CD8-positive, alpha-beta memory T cell (primary cell): ENCODE measurements around the gene SZT2. TPM values are rescaled to one million over a fixed set of nuclear protein-coding genes. Genes with fewer than 3 reads are reported as not detected.
"Not testable (repeated sequence)": the region's sequence is repeated elsewhere in the genome, so short reads cannot be mapped to it uniquely, and the experiment has no call there.

ENCODE experiments used
- CTCF ChIA-PET: fragments of 350-600 bp; sonication (Branson Sonifier 250); formaldehyde crosslinking; loops from one replicate; lab custom pipeline; 2021; ENCODE audit warnings: antibody characterized with exemption; lab: Charles Lee
- POLR2A ChIA-PET: fragments of 350-600 bp; sonication (Branson Sonifier 250); formaldehyde crosslinking; loops from one replicate; lab custom pipeline; 2021; ENCODE audit warnings: antibody characterized with exemption; lab: Charles Lee
- DNase-seq, 5 donors: peaks; one replicate each; pipeline versions ENCODE4 v3.0.0 to v3.0.0-alpha.2; 2020 to 2022; ENCODE audit warnings: mixed read lengths in 1 of 5
- H3K27ac ChIP-seq: one replicate; pipeline ENCODE4 v1.7.0; 2013; ENCODE audit warnings: low read depth, mild to moderate bottlenecking, low read length, moderate library complexity
- H3K27me3 ChIP-seq: 2 replicates; pipeline ENCODE4 v1.7.0; 2013; ENCODE audit warnings: low read length, mild to moderate bottlenecking; ENCODE audit not compliant: insufficient read depth, poor library complexity, severe bottlenecking
- H3K36me3 ChIP-seq: 2 replicates; pipeline ENCODE4 v1.7.0; 2013; ENCODE audit warnings: mild to moderate bottlenecking, low read length, moderate library complexity; ENCODE audit not compliant: insufficient read depth
- H3K4me1 ChIP-seq: 2 replicates; pipeline ENCODE4 v1.7.0; 2013; ENCODE audit warnings: mild to moderate bottlenecking, low read length, moderate library complexity; ENCODE audit not compliant: insufficient read depth
- H3K4me3 ChIP-seq: 2 replicates; pipeline ENCODE4 v1.7.0; 2013; ENCODE audit warnings: mild to moderate bottlenecking, low read length
- H3K9me3 ChIP-seq: 2 replicates; pipeline ENCODE4 v1.7.0; 2013; ENCODE audit warnings: mild to moderate bottlenecking, low read length
- H3K27ac Mint-ChIP-seq, 8 donors: one replicate each; pipeline ENCODE4 v1.8.0; 2020 to 2021; ENCODE audit warnings: mixed read lengths in 8 of 8, mild to moderate bottlenecking in 6 of 8, inconsistent platforms in 3 of 8, moderate library complexity in 3 of 8
- H3K27me3 Mint-ChIP-seq, 2 donors: one replicate each; pipeline ENCODE4 v1.8.0; 2020 to 2021; ENCODE audit warnings: mixed read lengths in 2 of 2, mild to moderate bottlenecking in 1 of 2, moderate library complexity in 1 of 2
- H3K36me3 Mint-ChIP-seq, 3 donors: one replicate each; pipeline ENCODE4 v1.8.0; 2020 to 2021; ENCODE audit warnings: mixed read lengths in 3 of 3, inconsistent platforms in 1 of 3, mild to moderate bottlenecking in 1 of 3
- H3K4me1 Mint-ChIP-seq, 3 donors: one replicate each; pipeline ENCODE4 v1.8.0; 2020 to 2021; ENCODE audit warnings: mixed read lengths in 3 of 3, inconsistent platforms in 1 of 3, mild to moderate bottlenecking in 1 of 3
- H3K4me3 Mint-ChIP-seq, 7 donors: one replicate each; pipeline ENCODE4 v1.8.0; 2020 to 2021; ENCODE audit warnings: mixed read lengths in 7 of 7, mild to moderate bottlenecking in 6 of 7, moderate library complexity in 4 of 7, inconsistent platforms in 2 of 7
- H3K9me3 Mint-ChIP-seq, 5 donors: one replicate each; pipeline ENCODE4 v1.8.0; 2020 to 2022; ENCODE audit warnings: mixed read lengths in 5 of 5, mild to moderate bottlenecking in 3 of 5, moderate library complexity in 2 of 5, inconsistent platforms in 1 of 5
- polyA plus RNA-seq: library from polyadenylated mRNA; unstranded; fragments of 300-500 nt; fragmentation: Illumina TruSeq; gene quantifications from one replicate; pipeline ENCODE4 v1.2.3, GENCODE V29; 2021
- total RNA-seq, 2 experiments: library from RNA; stranded (reverse); gene quantifications; one replicate each; pipeline ENCODE4 v1.2.3, GENCODE V29; 2021

SZT2 gene
- total and polyA plus RNA-seq, 3 experiments from 2014 or later: 7.2 to 35.1 (median 34.4) TPM

DNA sequence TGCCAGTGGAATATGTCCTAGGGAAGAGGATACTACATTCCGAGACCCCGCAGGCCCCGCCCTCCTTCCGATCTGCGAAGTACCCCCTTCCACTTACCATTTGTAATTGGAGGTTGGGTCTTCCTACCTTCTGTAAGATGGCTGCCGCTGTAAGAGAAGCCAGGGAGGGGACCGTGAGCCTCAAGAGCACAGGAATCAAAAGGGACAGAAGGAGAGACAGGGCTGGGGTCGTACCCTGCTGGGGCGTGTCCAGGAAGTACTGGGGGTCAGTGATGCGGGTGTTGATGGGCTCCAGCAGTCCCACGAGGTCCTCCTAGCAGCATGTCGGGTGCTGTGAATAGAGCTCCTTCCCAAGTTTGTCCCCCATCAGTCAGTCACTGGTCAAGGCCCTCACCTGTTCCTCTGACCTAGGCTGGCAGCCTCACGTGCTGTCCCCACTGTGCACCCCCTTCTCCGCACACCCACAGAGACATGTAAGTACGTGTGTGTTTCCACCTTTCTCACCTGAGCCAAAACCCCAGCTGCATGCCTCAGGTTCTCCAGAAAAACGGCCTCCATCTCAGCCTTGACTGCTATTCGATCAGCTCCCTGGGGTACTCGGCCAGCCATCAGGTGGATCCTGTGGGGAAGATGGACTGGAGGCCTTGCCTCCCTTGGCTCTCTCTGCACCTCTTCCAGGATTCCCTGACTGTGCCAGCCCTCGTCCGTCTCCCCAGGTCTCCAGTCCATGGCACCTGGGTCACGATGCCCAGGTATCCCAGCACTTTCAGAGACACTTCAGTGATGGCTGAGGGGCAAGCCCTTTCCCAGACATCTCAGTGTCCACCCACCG lies 62.2 kb downstream of the SZT2 start:
- no peaks in the 10 kb centered on the region for H3K9me3 ChIP-seq
- H3K4me3 ChIP-seq: no peak overlapping the region
- H3K9me3 Mint-ChIP-seq: no peaks in the 10 kb centered on the region
- ChIA-PET POLR2A (no interaction called here), CTCF (no interaction called here)
- H3K4me1 Mint-ChIP-seq: peaks cover 19 to 27% (median 19%) of the 10 kb centered on the region in 3 donors
- H3K27ac ChIP-seq: no peak overlapping the region
- H3K36me3 ChIP-seq: peaks cover 25% of the 10 kb centered on the region
- peak overlapping the region; percentile 62 to 85 (median 81) for H3K4me3 Mint-ChIP-seq
- peaks cover 6 to 20% of the 10 kb centered on the region in 2 donors for H3K27me3 Mint-ChIP-seq
- H3K4me1 ChIP-seq: peaks cover 9% of the 10 kb centered on the region
- H3K27ac Mint-ChIP-seq: peak overlapping the region in 7 of 8 donors; percentile 32 to 96 (median 79)
- DNase-seq: no peak
- peaks cover 0 to 50% (median 13%) of the 10 kb centered on the region in 3 donors for H3K36me3 Mint-ChIP-seq
- peaks cover 5% of the 10 kb centered on the region for H3K27me3 ChIP-seq

DNA sequence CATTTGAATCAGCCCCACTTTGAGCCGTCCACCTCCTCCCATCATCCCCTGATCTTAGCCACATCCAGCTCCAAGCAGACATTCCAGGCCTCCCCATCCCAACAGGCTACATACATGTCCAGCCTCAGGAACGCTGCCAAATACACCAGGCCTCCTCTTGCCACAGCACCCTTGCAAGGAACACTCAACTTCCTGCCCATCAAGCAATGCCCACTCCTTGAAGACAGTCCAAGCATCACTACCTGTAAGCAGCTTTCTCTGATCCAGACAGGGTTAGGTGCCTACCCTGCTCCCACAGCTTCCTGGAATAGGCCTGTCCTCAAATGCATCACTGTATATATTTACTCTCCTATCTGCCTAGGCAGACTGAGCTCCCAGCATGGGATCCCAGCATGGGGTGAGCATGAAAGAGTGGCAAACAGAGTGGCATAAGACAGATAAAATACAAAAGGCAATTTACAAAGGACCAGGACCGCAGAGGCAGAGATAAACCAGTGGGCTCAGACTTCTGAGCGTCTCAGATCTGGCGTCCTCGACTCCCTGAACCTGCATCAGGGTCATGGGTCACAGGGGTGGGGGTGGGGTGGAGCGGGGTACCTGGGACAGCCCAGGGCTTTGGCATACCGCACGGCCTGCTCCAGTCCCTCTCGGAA lies 63.2 kb downstream of the SZT2 start:
- ChIA-PET POLR2A (no interaction called here), CTCF (no interaction called here)
- H3K27me3 ChIP-seq: peaks cover 5% of the 10 kb centered on the region
- H3K27me3 Mint-ChIP-seq: peaks cover 7 to 26% of the 10 kb centered on the region in 2 donors
- peak overlapping the region; percentile 27 for H3K4me3 ChIP-seq
- peaks cover 9% of the 10 kb centered on the region for H3K4me1 ChIP-seq
- no peaks in the 10 kb centered on the region for H3K9me3 Mint-ChIP-seq
- peak overlapping the region; percentile 32 to 96 (median 82) for H3K27ac Mint-ChIP-seq
- H3K36me3 Mint-ChIP-seq: peaks cover 0 to 40% (median 13%) of the 10 kb centered on the region in 3 donors
- H3K4me3 Mint-ChIP-seq: peak overlapping the region; percentile 76 to 86 (median 82)
- peaks cover 19% of the 10 kb centered on the region for H3K36me3 ChIP-seq
- peaks cover 19 to 27% (median 19%) of the 10 kb centered on the region in 3 donors for H3K4me1 Mint-ChIP-seq
- no peaks in the 10 kb centered on the region for H3K9me3 ChIP-seq
- DNase-seq: no peak
- no peak overlapping the region for H3K27ac ChIP-seq

DNA sequence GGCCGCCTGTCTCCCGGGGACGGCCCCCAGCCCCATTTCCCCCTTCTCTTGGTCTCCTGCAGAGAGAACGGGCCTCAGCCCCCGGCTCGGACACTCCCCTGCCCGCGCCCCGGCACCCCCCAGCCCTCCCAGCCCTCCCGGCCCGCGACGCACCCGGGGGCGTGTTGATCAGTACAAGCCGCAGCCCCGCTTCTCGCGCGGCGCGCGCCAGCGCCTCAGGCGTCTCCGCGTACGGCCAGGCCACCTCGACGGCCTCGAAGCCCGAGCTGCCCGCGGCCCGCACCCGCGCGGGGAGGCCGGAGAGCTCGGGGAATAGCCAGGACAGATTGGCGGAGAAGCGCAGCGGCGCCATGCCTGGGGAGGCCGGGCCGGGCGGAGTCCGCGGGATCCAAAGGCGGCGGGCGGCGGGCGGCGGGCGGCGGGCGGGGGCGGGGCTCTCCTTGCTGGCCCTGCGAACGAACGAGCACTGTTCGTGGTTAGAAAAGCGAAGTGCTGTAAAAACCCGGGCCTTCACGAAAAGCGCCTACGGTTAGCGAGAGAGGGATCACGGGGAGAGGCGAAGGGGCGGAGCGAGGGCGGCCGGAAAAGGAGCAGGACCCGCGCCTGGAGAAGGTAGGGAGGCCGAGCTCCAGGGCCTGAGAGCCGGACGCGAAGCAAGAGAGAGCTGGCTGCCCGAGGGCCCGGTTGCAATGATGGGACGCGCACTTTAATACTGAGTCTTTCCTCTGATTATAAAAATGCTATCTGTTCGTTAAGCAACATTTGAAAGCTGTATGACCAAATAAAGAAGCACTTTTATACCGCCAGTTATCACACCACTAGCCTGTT lies 64.0 kb downstream of the SZT2 start, which contains the start of gene HYI:
TSS of gene HYI (minus strand) at position 490 of the 828 bp plus-strand sequence. CDS start at position 352, 138 bp downstream.
- ChIA-PET CTCF (interaction anchor here (1.4 kb wide), 1 partner anchor 10 kb away, joined by 6 read pairs; no protein-coding TSS in a partner anchor), POLR2A (interaction anchor here (1.0 kb wide), 1 partner anchor 9 kb away, joined by 3 read pairs; no protein-coding TSS in a partner anchor)
- Mint-ChIP-seq H3K27me3 (peaks cover 9 to 33% of the 10 kb centered on the region in 2 donors), H3K4me1 (peaks cover 19 to 27% (median 19%) of the 10 kb centered on the region in 3 donors), H3K9me3 (no peaks in the 10 kb centered on the region), H3K36me3 (peaks cover 0 to 33% (median 13%) of the 10 kb centered on the region in 3 donors), H3K27ac (peak within 1 kb of the TSS; percentile 59 to 96 (median 87)), H3K4me3 (peak within 1 kb of the TSS; percentile 84 to 93 (median 88))
- H3K36me3 ChIP-seq: peaks cover 14% of the 10 kb centered on the region
- peaks cover 9% of the 10 kb centered on the region for H3K4me1 ChIP-seq
- H3K27ac ChIP-seq: no peak within 1 kb of the TSS
- peak; percentile 42 to 74 (median 50) for DNase-seq
- H3K9me3 ChIP-seq: no peaks in the 10 kb centered on the region
- peak within 1 kb of the TSS; percentile 73 for H3K4me3 ChIP-seq
- peaks cover 5% of the 10 kb centered on the region for H3K27me3 ChIP-seq

DNA sequence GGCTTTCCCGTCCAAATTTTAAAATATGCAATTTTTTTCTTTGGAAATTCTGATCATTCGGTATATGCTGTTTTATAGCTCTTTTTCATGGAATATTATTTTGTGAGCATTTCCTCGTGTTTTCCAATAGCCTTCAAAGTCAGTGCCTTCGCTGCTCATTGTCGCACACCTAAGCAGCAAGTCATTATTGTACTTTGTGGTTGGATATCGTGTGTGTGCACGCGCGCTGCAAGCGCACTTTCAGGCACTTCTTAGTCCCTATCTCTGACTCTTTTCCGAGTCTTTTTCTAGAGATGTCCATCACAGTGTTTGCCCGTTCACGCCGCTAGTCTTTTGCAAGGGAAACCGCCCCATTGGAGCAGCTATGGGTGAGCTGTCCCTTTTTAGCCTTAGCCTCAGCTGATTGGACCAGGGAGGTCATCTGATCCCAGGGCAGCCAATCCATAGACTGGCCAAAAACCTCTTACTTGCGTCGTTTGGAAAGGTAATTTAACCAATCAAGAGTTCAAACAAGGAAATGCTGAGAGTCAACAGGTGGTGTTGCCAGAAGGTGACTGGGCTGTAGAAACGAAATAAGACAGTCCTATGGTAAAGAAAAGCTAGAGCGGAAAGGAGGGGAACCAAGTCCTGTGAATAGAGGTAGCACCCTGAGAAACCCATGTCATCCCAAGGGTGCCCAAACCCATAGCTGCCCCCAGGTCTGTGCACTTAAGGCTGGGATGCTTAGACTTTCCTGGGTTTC lies 64.7 kb downstream of the SZT2 start:
- peaks cover 9% of the 10 kb centered on the region for H3K36me3 ChIP-seq
- peaks cover 9% of the 10 kb centered on the region for H3K4me1 ChIP-seq
- H3K27me3 Mint-ChIP-seq: peaks cover 9 to 35% of the 10 kb centered on the region in 2 donors
- H3K9me3 ChIP-seq: no peaks in the 10 kb centered on the region
- peaks cover 0 to 25% (median 8%) of the 10 kb centered on the region in 3 donors for H3K36me3 Mint-ChIP-seq
- H3K4me3 ChIP-seq: peak overlapping the region; percentile 73
- peak overlapping the region; percentile 59 to 92 (median 77) for H3K27ac Mint-ChIP-seq
- H3K27ac ChIP-seq: no peak overlapping the region
- peaks cover 19 to 27% (median 19%) of the 10 kb centered on the region in 3 donors for H3K4me1 Mint-ChIP-seq
- DNase-seq: peak in 4 of 5 donors; percentile 47 to 63 (median 56)
- no peaks in the 10 kb centered on the region for H3K9me3 Mint-ChIP-seq
- H3K4me3 Mint-ChIP-seq: peak overlapping the region; percentile 84 to 93 (median 88)
- ChIA-PET POLR2A (interaction anchor here (1.0 kb wide), 1 partner anchor 9 kb away, joined by 3 read pairs; no protein-coding TSS in a partner anchor), CTCF (interaction anchor here (1.1 to 1.4 kb wide), 2 partner anchors 9 to 11 kb away, joined by 3 to 6 read pairs; no protein-coding TSS in a partner anchor)
- peaks cover 5% of the 10 kb centered on the region for H3K27me3 ChIP-seq

DNA sequence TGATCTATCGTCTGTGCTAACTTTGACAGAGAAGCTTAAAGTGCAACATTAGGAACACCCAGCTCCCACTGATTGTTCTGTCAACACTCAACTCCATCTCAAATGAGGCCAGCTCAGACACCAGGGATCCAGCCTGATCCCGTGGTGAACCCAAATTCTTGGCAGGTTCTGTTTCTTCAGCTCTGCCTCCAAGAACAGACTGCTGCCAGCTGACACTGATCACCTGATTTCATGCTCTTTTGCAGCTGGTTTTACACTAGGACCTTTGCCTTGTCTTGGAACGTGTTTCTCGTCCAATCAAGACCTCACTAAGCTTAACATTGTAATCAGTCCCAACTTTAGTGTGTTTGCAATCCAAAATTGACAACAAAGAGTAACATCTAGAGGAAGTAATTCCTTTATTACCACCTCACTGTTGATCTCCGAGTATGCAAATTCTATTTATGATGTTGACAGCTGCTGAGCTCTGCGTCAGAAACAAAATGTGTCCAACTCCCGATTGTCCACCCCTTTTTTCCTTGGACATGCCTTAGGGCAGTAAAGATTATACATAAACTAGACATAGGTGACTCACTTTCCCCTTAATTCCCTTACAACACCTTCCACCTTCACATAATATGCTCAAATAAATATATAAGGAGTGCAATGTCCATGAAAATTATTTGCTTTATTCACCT lies 65.7 kb downstream of the SZT2 start:
- DNase-seq: no peak
- peaks cover 9% of the 10 kb centered on the region for H3K4me1 ChIP-seq
- no peak overlapping the region for H3K27ac ChIP-seq
- POLR2A ChIA-PET: no interaction called here
- H3K9me3 Mint-ChIP-seq: no peaks in the 10 kb centered on the region
- H3K36me3 Mint-ChIP-seq: peaks cover 0 to 16% (median 3%) of the 10 kb centered on the region in 3 donors
- H3K36me3 ChIP-seq: peaks cover 3% of the 10 kb centered on the region
- H3K9me3 ChIP-seq: no peaks in the 10 kb centered on the region
- peaks cover 5% of the 10 kb centered on the region for H3K27me3 ChIP-seq
- no peak overlapping the region for H3K4me3 ChIP-seq
- CTCF ChIA-PET: interaction anchor here (0.6 to 1.4 kb wide), 3 partner anchors 8 to 510 kb away, joined by 3 to 6 read pairs (median 3); no protein-coding TSS in a partner anchor
- H3K4me1 Mint-ChIP-seq: peaks cover 19 to 27% (median 19%) of the 10 kb centered on the region in 3 donors
- H3K4me3 Mint-ChIP-seq: peak overlapping the region in 4 of 7 donors; percentile 2 to 68 (median 48)
- peaks cover 9 to 35% of the 10 kb centered on the region in 2 donors for H3K27me3 Mint-ChIP-seq
- peak overlapping the region in 1 of 8 donors; percentile 18 for H3K27ac Mint-ChIP-seq

DNA sequence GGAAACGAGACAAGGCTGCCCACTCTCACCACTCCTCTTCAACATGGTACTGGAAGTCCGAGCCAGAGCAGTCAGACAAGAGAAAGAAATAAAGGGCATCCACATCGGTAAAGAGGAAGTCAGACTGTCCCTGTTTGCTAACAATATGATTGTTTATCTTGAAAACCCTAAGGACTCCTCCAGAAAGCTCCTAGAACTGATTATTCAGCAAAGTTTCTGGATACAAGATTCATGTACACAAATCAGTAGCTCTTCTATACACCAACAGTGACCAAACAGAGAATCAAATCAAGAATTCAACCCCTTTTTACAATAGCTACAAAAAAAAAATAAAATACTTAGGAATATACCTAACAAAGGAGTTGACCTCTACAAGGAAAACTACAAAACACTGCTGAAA lies 68.7 kb downstream of the SZT2 start:
- DNase-seq, H3K27ac ChIP-seq, H3K4me1 ChIP-seq, H3K4me3 ChIP-seq, H3K4me3 Mint-ChIP-seq, POLR2A ChIA-PET, CTCF ChIA-PET, H3K27ac Mint-ChIP-seq, H3K27me3 ChIP-seq, H3K9me3 Mint-ChIP-seq, H3K36me3 Mint-ChIP-seq, H3K9me3 ChIP-seq, H3K36me3 ChIP-seq: not testable (repeated sequence)
- Mint-ChIP-seq H3K4me1 (peaks cover 11 to 17% (median 11%) of the 10 kb centered on the region in 3 donors), H3K27me3 (peaks cover 9 to 35% of the 10 kb centered on the region in 2 donors)
